Esophagus squamous epithelium (tissue), 5 donors: ENCODE results near the gene LRRC74A. TPM values are rescaled to one million over a fixed set of nuclear protein-coding genes. Genes with fewer than 3 reads are reported as not detected.
A peak's percentile ranks its signal among the peaks of the same experiment; 100 is the strongest.

Experiments used
- DNase-seq: peaks from one replicate; lab custom pipeline; 2025; lab: John Stamatoyannopoulos, UW
- H3K27ac ChIP-seq, 4 donors: fragments of 200-600 bp; sonication (generic); one replicate each; pipeline ENCODE4 v1.5.1; 2016 to 2019; ENCODE audit warnings: mild to moderate bottlenecking in 1 of 4
- H3K27me3 ChIP-seq, 4 donors: fragments of 200-600 bp; sonication (generic); 1 replicate in 3 of 4; 2 replicates in 1 of 4; pipeline versions ENCODE4 v1.5.1 to v1.6.0; 2017 to 2021; ENCODE audit warnings: antibody characterized with exemption in 1 of 4
- H3K36me3 ChIP-seq, 3 donors: fragments of 200-600 bp; sonication (generic); one replicate each; pipeline ENCODE4 v1.5.1; 2016 to 2019
- H3K4me1 ChIP-seq, 3 donors: fragments of 200-600 bp; sonication (generic); one replicate each; pipeline ENCODE4 v1.5.1; 2017 to 2019
- H3K4me3 ChIP-seq, 4 donors: fragments of 200-600 bp; sonication (generic); 1 replicate in 3 of 4; 2 replicates in 1 of 4; pipeline ENCODE4 v1.5.1; 2016 to 2019; ENCODE audit warnings: mild to moderate bottlenecking in 2 of 4, moderate library complexity in 1 of 4
- H3K9me3 ChIP-seq, 3 donors: fragments of 200-600 bp; sonication (generic); one replicate each; pipeline ENCODE4 v1.5.1; 2016 to 2019
- POLR2A ChIP-seq, 4 donors: fragments of 450-650 bp; IDR thresholded peaks; one replicate each; pipeline ENCODE4 v1.6.1; 2017; ENCODE audit warnings: antibody characterized with exemption in 4 of 4, mild to moderate bottlenecking in 4 of 4, moderate library complexity in 3 of 4
- WGBS, 2 donors: methylation state at CpG; one replicate each; pipeline ENCODE4 v1.1.5; 2018; 5-methylcytosine and 5-hydroxymethylcytosine counted together
- intact Hi-C: fragments of 100-400 bp; cut with DNase I; formaldehyde crosslinking; loops from one replicate; pipeline ENCODE4 v1.15.0; 2022
- total RNA-seq, 4 donors: library from RNA; depleted of rRNA; stranded (reverse); fragments of >200 nt; gene quantifications; one replicate each; pipeline ENCODE4 v1.1.0, GENCODE V29; 2016
- TF ChIP-seq, protein P1 (sequence below), 6 experiments: fragments of 450-650 bp in 4 of 6; fragments of 200-600 bp in 2 of 6; sonication (generic) in 2 of 6; IDR thresholded peaks; one replicate each; pipeline ENCODE4 v1.5.1; 2016 to 2019; ENCODE audit warnings: antibody characterized with exemption in 6 of 6, mild to moderate bottlenecking in 4 of 6, moderate library complexity in 4 of 6
- donor health status: DM: yes; HTN: yes; CAD: no.

LRRC74A gene
- total RNA-seq, 4 donors from 2014 or later, result not detected

DNA sequence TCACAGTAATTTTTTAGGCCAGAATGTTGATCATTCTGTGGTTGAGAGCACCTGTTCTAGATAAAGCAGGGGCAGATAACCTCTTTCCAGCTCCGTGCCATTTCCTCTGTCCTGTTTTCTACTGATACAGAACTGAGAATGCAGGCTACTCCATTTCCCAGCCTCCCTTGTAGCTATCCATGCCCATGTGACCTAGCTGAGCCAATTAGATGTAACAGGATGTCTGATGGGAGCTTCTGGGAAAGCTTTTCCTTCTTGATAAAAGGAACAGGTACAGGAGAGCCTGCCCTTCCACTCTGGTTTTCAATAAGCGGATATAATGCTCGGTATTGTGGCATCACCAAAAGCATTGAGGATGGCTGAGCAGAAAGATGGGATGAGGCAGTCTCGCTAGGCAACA is 54.2 kb downstream of the LRRC74A start:
- no peak overlapping the region for H3K27ac ChIP-seq
- 80 to 90% methylated on average over 4 of the region's 4 CpGs for WGBS, 2 donors
- H3K4me1 ChIP-seq, result peaks cover 0 to 23% (median 0%) of the 10 kb centered on the region in 3 donors
- TF ChIP-seq, protein P1, sequence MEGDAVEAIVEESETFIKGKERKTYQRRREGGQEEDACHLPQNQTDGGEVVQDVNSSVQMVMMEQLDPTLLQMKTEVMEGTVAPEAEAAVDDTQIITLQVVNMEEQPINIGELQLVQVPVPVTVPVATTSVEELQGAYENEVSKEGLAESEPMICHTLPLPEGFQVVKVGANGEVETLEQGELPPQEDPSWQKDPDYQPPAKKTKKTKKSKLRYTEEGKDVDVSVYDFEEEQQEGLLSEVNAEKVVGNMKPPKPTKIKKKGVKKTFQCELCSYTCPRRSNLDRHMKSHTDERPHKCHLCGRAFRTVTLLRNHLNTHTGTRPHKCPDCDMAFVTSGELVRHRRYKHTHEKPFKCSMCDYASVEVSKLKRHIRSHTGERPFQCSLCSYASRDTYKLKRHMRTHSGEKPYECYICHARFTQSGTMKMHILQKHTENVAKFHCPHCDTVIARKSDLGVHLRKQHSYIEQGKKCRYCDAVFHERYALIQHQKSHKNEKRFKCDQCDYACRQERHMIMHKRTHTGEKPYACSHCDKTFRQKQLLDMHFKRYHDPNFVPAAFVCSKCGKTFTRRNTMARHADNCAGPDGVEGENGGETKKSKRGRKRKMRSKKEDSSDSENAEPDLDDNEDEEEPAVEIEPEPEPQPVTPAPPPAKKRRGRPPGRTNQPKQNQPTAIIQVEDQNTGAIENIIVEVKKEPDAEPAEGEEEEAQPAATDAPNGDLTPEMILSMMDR (IDR thresholded peaks at IDR 0.05), result no peak
- TF ChIP-seq POLR2A (IDR thresholded peaks at IDR 0.05), result no peak
- H3K27me3 ChIP-seq, result no peaks in the 10 kb centered on the region
- H3K36me3 ChIP-seq, result no peaks in the 10 kb centered on the region
- no peak overlapping the region for H3K4me3 ChIP-seq
- DNase-seq, result no peak
- intact Hi-C loops, result no loop called here
- no peaks in the 10 kb centered on the region for H3K9me3 ChIP-seq

DNA sequence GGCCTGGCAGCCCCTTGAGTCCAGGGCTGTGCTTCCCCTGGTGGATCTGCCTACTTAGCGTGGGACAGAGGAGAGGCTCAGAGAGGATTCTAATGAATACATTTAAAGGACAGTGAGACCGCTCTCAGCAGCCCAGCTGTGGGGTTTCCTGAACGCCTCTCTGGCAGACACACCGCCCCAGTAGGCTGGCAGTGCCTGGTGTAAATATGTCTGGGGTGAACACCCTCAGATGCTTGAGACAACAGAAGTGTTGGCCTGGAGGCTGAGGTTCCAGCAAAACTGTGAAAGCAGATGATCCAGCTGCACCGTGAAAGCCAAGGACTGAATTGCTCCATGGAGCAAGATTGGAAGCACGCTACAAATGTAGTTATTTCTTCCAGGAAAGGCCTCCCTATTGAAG is 55.1 kb downstream of the LRRC74A start:
- no peaks in the 10 kb centered on the region for H3K36me3 ChIP-seq
- no peak overlapping the region for H3K27ac ChIP-seq
- DNase-seq, result no peak
- intact Hi-C loops, result no loop called here
- WGBS, 2 donors, result 85 to 86% methylated on average over 3 to 5 of the region's 6 CpGs
- H3K9me3 ChIP-seq, result no peaks in the 10 kb centered on the region
- no peak overlapping the region for H3K4me3 ChIP-seq
- H3K4me1 ChIP-seq, result peaks cover 0 to 29% (median 0%) of the 10 kb centered on the region in 3 donors
- TF ChIP-seq, protein P1 (IDR thresholded peaks at IDR 0.05), result no peak
- no peak for TF ChIP-seq POLR2A (IDR thresholded peaks at IDR 0.05)
- no peaks in the 10 kb centered on the region for H3K27me3 ChIP-seq

DNA sequence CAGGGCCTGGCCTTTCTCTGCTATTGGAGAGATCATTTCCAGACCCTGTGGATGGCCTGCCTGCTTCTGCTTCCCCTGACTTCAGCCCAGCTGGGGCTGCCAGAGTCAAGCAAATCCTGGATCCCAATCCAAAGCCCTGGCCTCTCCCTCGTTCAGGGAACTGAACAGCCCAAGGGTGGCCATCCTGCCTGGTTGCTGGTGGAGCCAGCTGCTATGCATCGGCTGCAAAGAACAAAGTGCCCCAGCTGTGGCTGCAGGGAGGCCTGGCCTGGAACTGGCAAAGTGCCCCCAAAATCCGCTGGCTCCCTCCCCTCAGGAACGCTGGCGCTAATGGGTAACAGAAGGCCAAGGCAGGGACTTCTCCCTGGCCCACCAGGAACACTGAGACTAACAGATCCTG is 56.4 kb downstream of the LRRC74A start:
- H3K4me1 ChIP-seq, result peaks cover 0 to 33% (median 0%) of the 10 kb centered on the region in 3 donors
- DNase-seq, result no peak
- no peak overlapping the region for H3K4me3 ChIP-seq
- H3K27ac ChIP-seq, result peak overlapping the region in 1 of 4 donors; percentile 21
- intact Hi-C loops, result no loop called here
- H3K9me3 ChIP-seq, result no peaks in the 10 kb centered on the region
- TF ChIP-seq, protein P1 (IDR thresholded peaks at IDR 0.05), result no peak
- no peak for TF ChIP-seq POLR2A (IDR thresholded peaks at IDR 0.05)
- H3K36me3 ChIP-seq, result no peaks in the 10 kb centered on the region
- H3K27me3 ChIP-seq, result no peaks in the 10 kb centered on the region
- 67 to 70% methylated on average over 1 to 2 of the region's 5 CpGs for WGBS, 2 donors

- intact Hi-C loops, result no loop called here
- Histone ChIP-seq H3K9me3 (no peaks in the 10 kb centered on the region), H3K4me3 (no peak overlapping the region), H3K27me3 (no peaks in the 10 kb centered on the region), H3K27ac (no peak overlapping the region), H3K36me3 (no peaks in the 10 kb centered on the region), H3K4me1 (peaks cover 0 to 33% (median 0%) of the 10 kb centered on the region in 3 donors)
- DNase-seq, result no peak
- TF ChIP-seq, protein P1 (IDR thresholded peaks at IDR 0.05), result no peak
- no peak for TF ChIP-seq POLR2A (IDR thresholded peaks at IDR 0.05)
- WGBS, 2 donors, result 73 to 79% methylated on average over 6 of the region's 6 CpGs
Observed at GRCh38 chr14:76883447-76883846, 57.2 kb downstream of the LRRC74A start.

GRCh38 chr14:76884394-76884793 is 58.2 kb downstream of the LRRC74A start:
- H3K27me3 ChIP-seq, result no peaks in the 10 kb centered on the region
- TF ChIP-seq, protein P1 (IDR thresholded peaks at IDR 0.05), result no peak
- TF ChIP-seq POLR2A (IDR thresholded peaks at IDR 0.05), result no peak
- no peaks in the 10 kb centered on the region for H3K36me3 ChIP-seq
- H3K4me1 ChIP-seq, result peaks cover 0 to 33% (median 0%) of the 10 kb centered on the region in 3 donors
- 100% methylated on average over 1 of the region's 6 CpGs for WGBS, 2 donors
- peak overlapping the region; percentile 19 to 74 (median 52) for H3K27ac ChIP-seq
- no peak overlapping the region for H3K4me3 ChIP-seq
- DNase-seq, result no peak
- intact Hi-C loops, result no loop called here
- H3K9me3 ChIP-seq, result no peaks in the 10 kb centered on the region
